Stimulated activated CD4-positive, alpha-beta T cell treated with anti-CD3 and anti-CD28 coated beads, Interleukin-12 subunit alpha, Interleukin-12 subunit beta, amount 100 ng/mL, for 48 hours (primary cell): ENCODE measurements around the gene SIGLEC10.
"Not testable (repeated sequence)": the region's sequence is repeated elsewhere in the genome, so short reads cannot be mapped to it uniquely, and the experiment has no call there.

Experiments used
- DNase-seq, 3 donors: peaks; one replicate each; pipeline ENCODE4 v3.0.0-alpha.2; 2020; ENCODE audit warnings: low read depth in 2 of 3, low spot score in 1 of 3

Gene SIGLEC10, protein sequence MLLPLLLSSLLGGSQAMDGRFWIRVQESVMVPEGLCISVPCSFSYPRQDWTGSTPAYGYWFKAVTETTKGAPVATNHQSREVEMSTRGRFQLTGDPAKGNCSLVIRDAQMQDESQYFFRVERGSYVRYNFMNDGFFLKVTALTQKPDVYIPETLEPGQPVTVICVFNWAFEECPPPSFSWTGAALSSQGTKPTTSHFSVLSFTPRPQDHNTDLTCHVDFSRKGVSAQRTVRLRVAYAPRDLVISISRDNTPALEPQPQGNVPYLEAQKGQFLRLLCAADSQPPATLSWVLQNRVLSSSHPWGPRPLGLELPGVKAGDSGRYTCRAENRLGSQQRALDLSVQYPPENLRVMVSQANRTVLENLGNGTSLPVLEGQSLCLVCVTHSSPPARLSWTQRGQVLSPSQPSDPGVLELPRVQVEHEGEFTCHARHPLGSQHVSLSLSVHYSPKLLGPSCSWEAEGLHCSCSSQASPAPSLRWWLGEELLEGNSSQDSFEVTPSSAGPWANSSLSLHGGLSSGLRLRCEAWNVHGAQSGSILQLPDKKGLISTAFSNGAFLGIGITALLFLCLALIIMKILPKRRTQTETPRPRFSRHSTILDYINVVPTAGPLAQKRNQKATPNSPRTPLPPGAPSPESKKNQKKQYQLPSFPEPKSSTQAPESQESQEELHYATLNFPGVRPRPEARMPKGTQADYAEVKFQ

DNA sequence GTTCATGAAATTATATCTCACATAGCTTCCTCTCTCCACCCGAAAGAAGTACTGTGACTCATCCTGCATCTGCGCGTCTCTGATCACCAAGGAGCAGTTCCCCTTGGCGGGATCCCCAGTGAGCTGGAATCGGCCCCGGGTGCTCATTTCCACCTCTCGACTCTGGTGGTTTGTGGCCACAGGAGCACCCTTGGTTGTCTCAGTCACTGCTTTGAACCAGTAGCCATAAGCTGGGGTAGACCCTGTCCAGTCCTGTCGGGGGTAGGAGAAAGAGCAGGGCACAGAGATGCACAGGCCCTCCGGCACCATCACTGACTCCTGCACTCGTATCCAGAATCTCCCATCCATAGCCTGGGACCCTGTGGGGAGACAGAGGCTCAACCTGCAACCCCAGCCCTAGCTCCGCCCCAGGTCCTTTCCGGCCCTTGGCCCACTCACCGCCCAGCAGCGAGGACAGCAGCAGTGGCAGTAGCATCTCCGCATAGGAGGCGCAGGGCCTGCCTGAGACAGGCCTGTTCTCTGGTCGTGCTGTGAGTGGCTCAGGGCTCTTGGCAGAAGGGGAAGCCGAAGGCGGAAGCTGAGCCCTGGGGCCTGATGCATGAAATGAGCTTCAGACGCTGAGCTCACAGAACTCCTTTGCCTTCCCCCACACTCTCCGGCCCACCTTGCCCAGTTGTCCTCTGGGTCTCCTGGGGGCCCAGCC is at the start of gene SIGLEC10:
SIGLEC10 (minus strand) TSS at position 536 of the 703 bp plus-strand sequence; CDS start at position 475, 61 bp downstream.
- DNase-seq = peak in 2 of 3 donors; percentile 33 to 48

DNA sequence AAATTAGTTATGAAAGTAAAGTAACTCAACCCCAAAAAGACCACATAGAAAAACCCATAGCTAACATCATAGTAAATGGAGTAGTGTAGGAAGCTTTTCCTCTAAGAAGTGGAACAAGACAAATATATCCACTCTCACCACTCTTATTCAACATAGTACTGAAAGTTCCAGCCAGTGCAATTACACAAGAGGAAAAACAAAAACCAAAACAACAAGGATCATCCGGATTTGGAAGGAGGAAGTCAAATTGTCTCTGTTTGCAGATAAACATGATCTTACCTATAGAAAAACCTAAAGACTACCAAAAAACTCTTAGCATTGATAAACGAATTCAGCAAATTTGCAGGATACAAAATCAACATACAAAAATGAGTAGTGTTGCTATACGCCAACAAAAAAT is 49.3 kb upstream of the SIGLEC10 start:
- no peak for DNase-seq

DNA sequence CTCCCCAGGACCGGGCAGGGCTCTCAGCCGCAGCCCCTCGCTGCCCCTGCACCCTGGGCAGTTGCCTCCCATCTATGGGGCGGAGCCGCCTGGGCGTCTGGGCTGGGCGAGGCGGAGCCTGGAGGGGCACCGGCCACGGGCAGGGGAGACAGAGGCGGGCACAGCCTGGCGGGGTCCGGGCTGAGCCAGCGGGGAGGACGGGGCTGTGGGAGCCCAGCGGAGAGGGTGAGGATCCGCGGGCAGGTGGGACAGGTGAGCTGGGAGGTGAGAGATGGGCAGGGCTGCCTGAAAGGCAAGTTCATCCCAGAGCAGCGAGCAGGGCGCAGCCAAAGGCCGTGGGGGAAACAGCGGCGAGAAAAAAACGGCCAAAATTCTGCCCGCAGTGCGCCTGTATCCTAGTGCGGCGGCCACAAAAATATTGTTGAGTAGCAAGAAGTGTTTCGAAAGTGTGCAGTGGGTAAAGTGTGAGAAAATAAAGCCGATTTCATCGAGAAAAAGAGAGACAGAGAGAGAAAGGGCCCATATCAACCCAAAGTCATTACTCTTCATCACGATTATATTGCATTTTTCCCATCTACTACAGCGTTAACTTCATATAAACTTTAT is 46.6 kb upstream of the SIGLEC10 start:
- not testable (repeated sequence) for DNase-seq

DNA sequence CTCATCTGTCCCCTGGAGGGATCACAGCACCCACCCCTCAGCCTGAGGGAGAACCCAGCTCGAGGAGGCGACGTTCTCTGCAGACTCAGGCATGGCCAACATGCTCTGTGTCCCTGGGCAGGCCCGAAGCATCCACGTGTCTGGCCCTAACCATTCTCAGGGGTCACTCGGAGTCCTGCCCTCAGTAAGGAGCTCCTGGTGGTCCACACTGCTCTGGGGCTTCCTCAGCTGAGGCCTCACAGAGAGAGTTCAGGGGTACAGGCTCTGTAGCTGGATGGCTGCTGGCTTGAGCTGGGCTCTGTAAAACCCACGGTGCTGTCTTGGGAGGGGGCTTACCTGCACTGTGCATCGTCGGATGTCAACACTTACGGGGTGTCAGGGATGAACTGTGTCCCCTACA is 45.2 kb upstream of the SIGLEC10 start:
- no peak for DNase-seq

DNA sequence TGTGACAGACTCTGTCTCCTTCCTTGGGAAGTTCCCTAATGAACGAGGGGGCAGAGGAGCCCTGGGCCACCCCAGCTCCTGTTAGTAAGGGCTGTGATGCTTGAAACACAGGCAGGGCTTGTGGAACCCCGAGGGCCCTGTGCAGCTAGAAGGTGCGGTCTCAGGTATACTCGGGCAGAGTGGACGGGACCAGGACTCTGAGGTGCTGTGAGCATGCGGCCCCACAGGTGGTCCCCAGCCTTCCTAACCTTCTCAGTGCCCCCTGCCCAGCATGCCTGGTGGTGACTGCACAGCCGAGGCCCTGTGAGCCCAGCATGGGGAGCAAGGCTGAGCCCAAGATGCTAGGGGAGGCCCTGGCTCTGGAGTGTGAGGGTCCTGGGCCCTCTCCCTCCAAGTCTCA is 44.8 kb upstream of the SIGLEC10 start:
- DNase-seq = no peak

DNA sequence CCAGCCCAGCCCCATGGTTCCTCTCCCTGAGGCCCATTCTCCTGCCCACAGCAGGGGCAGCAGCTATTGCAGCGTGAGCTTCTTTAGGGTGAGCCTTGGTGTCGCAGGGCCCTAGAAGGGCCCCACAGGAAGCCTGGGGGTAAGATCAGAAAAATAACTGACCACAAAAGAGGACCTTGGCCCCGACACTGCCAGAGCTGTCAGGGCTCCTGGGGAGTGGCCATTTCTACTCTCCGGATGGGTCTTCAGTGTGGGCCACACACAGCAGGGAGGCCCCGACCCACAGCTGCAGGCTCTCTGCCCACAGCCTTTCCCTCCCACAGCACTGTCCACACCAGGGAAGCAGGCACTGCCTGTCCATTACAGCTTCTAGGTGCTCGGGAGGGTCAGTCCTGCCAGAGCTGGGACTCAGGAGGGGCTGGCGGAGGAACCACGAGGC is 44.3 kb upstream of the SIGLEC10 start:
- DNase-seq = no peak

DNA sequence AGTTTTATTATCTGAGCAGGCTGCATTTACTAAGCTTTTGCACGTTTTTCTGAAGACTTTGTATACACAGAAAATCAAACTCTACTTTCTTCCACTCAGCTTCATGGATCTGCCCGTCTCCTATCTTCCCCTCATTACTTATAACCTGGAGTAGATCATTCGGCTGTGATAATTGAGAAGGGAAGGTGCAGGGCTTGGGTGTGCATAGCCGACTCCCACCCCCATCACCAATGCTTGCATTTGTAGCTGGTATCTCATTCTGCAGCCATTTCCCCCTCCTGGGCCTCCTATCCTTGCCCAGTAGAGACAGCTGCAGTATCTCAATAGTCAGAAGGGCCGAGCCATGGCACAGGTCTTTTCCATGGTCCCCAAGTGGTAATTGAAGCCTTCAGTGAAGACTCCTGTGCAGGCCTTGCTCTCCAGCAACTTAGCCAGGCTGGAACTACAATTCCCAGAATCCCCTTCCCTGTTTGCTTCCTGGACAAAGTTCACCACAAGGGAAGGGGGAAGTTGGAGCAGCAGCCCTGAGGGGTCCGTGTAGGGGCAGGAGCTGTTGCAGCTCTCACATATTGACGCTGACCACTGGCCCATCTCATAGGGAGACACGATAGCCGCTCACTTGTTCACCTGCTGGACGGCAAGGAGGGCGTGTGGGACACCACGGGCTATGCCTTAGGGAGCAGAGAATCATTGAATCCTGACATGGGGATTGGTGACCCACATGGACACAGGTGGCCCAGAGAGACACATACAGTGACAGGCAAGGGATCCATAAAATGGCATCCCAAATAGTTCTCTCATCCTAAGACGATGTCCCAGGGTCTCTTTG is 42.9 kb upstream of the SIGLEC10 start:
- no peak for DNase-seq

DNA sequence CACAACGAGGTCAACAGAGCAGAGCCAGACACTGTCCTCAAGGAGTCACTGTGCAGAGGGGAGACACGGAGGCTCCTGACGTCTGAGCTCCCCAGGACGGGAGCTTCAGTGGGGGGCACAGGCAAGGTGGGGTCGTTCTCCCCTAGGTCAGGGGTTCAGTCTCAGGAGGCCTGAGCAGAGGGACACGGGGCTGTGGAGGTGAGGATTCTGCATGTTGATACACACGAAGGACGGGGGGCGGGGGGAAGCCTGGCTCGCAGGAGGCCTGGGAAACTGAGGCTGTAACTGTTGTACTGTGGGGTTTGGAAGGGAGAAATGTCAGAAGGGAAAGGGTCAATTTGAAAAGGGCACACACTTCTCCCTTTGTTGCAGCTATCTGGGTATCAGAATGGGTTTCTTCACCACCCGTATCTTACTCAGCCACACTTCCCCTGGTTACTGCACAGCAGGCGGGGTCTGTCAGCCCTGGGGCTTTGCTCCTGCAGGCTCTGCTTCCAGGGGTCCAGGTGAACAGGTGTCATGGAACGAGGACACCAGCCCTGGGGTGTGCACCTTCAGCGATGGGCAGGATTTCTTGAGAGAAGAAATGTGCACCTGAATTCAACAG is 41.6 kb upstream of the SIGLEC10 start:
- no peak for DNase-seq

DNA sequence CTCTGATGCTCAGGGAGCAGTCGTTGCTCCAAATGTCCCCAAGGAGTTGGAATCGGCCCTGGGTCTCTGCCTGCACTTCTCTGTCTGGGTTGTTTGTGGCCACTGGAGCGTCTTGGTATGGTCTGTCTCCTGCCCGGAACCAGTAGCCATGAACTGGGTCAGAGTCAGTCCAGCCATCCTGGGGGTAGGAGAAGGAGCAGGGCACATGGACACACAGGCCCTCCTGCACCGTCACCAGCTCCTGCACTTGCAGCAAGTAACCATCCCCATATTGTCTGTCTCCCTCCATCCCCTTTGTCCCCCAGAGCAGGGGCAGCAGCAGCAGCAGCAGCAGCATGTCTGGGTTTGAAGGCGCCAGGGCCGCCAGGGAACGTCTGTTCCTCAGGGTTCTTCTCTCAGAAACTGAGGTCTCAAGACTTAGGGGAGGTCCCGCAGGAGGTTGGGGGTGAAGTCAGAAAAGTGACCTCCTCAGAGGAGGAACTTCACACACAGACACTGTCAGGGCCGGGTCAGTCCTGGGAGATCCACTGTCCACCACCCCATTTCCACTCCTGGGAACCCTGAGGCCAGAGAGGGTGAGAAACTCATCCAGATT is 40.7 kb upstream of the SIGLEC10 start, which contains the start of gene SIGLEC8:
SIGLEC8 (minus strand) TSS at position 404 of the 595 bp plus-strand sequence; CDS start at position 337, 67 bp downstream.
- DNase-seq = no peak

DNA sequence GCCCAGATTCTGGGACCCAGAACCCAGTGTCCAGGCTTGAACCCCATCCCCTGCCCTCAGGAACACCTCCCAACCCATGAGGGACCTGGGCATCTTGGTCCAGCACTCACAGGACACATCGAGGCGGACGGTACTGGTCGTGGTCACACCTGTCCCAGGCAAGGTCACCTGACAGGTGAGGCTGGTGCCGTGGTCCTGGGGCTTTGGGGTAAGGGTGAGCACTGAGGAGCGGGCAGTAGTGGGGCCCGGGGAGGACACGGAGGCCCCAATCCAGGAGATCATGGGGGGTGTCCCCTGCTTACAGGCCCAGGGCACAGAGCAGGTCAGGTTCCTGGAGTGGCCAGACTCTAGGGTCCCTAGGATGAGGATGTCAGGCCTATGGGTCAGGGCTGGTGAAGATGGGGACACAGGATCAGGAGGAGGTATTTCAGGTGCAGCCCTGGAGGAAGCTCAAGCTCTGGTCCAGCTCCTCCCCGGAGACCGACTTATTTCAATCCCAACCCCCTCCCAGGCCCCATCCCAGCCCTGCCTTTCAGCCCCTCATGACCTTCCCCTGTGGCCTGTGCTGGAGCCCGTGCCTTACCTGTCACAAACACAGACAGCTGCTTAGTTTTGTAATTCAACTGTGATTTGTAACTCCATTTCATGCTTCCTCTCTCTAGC is 40.0 kb upstream of the SIGLEC10 start:
- no peak for DNase-seq

DNA sequence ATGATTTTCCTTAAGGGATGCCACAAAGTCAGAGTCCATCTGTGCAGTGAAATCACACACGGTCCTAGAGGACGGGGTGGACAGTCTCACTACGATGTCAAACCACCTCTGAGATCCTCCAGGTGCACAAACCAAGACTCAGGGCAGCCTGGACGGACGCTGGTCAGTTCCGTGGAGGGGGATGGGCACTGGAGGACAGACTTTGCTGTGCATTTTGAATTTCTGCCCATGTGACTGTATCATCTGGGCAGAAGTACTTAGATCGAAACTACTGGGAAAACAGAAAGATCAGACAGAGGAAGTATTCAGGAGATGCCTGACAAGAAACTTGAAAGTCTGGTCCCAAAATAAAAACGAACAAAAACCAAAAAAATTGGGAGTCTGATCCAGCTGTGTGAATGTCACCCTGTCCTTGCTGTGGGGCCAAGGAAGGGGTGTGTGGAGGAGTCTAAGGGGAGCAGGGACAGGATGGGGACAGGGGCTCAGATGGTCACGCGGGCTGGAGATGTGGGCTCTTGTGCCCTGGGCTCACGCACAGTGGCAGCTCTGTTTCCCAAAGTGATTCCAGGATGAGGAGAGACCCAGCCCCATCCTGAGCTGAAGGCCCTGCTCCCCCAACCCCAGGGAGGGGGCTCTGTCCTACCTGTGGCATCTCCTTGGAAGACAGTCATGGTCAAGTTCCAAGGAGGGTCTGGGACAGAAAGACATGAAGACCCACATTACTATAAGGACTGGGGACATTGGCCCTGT is 39.3 kb upstream of the SIGLEC10 start:
- no peak for DNase-seq

DNA sequence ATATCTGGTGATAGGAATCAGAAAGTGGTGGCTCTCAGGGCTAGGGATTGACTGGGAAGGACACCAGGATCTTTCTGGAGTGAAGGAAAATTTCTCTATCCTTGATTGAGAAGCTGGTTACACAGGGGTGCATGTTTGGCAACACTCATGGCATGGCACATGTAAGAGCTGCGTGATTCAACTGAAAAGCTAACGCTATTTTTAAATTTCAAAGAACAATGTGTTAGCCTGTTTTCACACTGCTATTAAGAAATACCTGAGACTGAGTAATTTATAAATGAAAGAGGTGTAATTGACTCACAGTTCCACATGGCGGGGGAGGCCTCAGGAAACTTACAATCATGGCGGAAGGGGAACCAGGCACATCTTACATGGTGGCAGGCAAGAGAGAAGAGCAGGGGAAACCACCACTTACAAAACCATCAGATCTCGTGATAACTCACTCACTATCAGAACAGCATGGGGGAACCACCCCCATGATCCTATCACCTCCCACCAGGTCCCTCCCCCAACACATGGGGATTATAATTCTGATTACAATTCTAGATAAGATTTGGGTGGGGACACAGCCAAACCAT is 33.4 kb upstream of the SIGLEC10 start:
- DNase-seq = peak in 2 of 3 donors; percentile 45 to 54

DNA sequence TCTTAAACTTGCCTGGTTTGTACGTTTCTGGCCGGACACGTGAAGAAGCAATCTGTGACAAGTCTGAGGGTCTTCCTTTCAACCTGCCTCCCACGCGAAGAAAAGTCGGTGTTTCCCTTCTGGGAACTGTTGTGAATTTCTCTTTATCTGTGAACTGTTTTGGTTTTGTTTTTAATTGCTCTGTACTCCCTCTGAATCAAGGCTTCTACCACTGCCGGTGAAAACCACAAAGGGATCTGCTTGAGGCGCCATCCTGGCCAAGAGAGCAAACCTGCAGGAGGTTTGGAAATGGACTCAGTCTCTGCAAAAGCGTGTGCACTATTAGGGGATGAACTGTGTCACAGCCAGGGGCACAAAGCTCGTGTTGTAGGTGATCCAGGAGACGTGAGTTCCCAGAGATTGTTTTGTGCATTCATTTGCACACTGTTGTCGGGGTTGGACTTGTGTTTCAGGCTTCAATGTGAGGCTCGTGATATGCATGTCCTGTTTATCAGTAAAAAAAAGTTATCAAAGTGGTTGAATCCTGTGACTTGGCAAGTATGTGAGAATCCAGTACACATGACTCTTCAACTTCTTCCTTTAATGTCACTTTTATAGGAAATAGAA is 31.1 kb upstream of the SIGLEC10 start:
- peak; percentile 49 to 67 (median 58) for DNase-seq

DNA sequence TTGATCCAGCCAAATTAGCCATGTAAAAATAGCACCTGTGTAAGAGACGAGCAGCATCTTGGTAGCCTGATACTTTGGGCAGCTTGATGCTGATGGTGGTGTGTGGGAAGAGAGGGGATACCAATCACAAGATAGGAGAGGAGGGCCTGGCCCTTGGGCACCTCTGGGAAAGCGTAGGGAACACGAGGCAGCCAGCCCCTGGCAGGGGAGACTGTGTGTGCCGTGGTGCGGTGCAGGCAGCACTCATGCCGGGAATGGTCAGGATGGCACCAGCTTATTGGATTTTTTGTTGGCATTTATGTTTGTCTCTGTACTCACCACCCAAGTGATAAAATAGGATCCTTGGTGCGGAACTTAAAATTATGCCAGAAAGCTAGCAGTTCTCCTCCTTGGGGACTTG is 30.6 kb upstream of the SIGLEC10 start:
- no peak for DNase-seq

DNA sequence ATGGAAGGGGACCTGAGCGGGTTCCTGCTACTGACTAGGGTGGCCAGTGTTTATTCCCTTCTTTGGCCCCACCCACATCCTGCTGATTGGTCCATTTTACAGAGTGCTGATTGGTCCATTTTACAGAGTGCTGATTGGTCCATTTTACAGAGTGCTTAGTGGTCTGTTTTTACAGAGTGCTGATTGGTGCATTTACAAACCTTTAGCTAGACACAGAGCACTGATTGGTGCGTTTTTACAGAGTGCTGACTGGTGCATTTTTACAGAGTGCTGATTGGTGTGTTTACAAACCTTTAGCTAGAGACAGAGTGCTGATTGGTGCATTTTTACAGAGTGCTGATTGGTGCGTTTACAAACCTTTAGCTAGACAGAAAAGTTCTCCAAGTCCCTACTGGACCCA is 30.1 kb upstream of the SIGLEC10 start:
- not testable (repeated sequence) for DNase-seq

DNA sequence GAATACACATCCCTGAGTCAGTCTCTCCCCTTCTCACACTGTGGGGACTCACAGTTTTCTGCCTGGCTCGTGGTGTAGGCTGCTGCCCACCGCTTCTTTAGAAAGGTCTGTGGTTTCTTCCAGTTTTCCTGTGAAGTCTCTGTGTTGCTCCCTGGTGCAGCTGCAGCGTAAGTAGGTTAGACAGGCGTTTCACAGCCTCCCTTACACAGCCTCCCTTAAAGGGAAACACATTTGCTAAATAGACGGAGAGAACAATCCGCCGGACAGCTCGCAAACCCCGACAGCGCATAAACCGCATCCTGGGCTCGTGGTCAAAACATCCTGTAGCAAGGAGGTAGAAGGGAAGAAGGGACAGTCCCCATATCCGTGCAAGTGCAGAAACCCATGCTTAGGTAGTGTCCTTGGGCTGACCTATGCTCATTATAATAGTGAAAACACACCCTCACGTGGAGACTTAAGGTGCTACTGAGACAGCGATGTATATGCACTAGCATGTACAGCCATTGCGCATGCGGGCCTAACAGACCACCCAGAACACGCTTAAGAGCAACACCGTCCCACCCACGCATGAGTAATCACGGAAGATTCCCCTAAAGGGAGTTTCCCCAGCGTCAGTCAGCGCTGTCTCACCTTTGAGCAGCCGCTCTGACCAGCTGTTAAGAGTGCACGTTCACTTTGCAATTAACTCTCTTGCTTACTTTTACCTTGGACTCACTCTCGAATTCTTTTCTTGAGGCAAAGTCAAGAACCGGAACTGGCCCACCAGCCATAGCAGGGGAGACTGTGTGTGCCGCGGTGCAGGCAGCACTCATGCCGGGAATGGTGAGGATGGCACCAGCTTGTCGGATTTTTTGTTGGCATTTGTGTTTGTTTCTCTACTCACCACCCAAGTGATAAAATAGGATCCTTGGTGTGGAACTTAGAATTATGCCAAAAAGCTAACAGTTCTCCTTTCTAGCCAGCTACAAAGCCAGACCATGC is 24.3 kb upstream of the SIGLEC10 start:
- peak; percentile 82 to 94 (median 93) for DNase-seq
